ENCODE results near the gene KCNQ2. TPM values are rescaled to one million over a fixed set of nuclear protein-coding genes. Genes with fewer than 3 reads are reported as not detected.

KCNQ2 gene
- total RNA-seq, 4 donors from 2014 or later: 0.76 TPM; not detected in 3

DNA sequence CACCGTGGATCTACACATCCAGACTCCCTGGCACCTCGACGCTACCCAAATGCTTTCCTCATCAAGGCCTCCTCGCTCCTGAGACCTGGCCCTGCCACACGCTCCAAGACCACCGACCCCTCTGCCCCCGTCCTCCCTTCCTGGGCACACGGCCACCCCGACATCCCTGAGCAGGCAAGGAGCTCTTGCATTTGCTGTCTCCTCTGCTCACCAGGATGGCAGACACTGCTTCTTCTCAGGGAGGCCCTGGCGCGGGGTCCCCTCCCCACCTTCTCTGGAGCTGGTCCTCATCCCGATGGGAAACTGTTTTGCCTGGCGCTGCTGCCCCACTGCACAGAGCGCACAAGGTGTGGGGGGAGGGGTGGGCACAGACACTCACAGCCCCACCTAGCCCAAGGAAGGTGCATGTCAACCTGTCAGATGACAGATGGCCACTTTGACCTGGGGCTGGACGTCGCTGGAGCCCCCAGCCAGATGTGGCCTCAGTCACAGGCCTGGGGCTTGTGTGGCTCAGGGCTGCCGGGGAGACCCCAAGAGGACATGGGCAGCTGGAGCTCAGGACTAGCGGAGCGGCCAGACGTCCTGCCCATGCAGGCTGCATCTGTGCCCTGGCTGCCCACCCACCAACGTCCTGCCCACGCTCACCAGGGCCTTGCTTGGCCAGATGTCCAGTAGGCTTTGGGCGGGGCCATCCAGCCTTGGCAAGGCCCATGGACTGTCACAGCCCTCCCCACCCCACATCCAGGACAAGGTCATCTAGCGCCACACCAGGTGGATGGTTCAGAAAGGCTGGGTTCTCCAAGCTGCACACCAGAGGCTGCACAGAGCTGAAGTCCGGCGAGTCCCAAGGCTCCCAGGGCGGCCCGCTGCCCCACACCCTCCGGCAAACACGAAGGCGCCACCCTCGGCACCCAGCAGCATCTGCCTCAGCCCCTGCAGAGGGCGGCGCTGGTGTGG lies 6.2 kb upstream of the KCNQ2 start:
- 87% methylated on average over 15 of the region's 34 CpGs for WGBS
- TF ChIP-seq POLR2AphosphoS5 (IDR thresholded peaks at IDR 0.05) (no peak), EP300 (IDR thresholded peaks at IDR 0.05) (no peak), CTCF (IDR thresholded peaks at IDR 0.05) (no peak), POLR2A (IDR thresholded peaks at IDR 0.05) (no peak)

DNA sequence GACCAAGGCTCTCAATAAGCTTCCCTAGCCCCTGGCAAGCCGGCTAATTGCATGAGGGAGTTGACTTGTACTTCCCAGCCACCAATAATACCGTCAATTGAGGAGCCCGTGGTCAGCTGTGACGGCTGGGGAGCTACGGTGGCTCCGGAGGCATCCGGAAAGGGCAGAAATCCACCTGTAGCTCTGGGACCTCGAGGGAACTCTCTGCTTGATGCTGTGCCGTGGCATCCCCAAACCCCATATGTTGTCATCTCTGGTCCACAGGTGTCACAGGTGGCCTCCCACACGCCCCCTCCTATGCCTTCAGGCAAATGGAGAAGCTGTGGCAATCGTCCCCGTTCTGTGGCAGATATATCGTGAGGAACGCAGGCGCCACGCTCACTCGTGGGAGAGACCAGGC lies 5.5 kb upstream of the KCNQ2 start:
- Histone ChIP-seq H3K27me3 (peaks cover 97% of the 10 kb centered on the region), H3K27ac (no peak overlapping the region), H3K4me1 (peaks cover 3% of the 10 kb centered on the region), H3K36me3 (no peaks in the 10 kb centered on the region), H3K9me3 (no peaks in the 10 kb centered on the region), H3K4me3 (no peak overlapping the region)
- TF ChIP-seq POLR2A (IDR thresholded peaks at IDR 0.05): no peak
- no peak for TF ChIP-seq EP300 (IDR thresholded peaks at IDR 0.05)
- TF ChIP-seq CTCF (IDR thresholded peaks at IDR 0.05): no peak
- no peak for TF ChIP-seq POLR2AphosphoS5 (IDR thresholded peaks at IDR 0.05)
- WGBS: 31% methylated on average over 8 of the region's 17 CpGs
- no peak for DNase-seq (ENCODE audit: low spot score in 2 of 2)

More for the DNA sequence above, 6.2 kb upstream of the KCNQ2 start:
- H3K27ac ChIP-seq: no peak overlapping the region
- H3K4me1 ChIP-seq: peaks cover 3% of the 10 kb centered on the region
- DNase-seq (ENCODE audit: low spot score in 2 of 2): no peak
- H3K4me3 ChIP-seq: no peak overlapping the region
- H3K27me3 ChIP-seq: peaks cover 97% of the 10 kb centered on the region
- no peaks in the 10 kb centered on the region for H3K9me3 ChIP-seq
- no peaks in the 10 kb centered on the region for H3K36me3 ChIP-seq

- no peak for DNase-seq (ENCODE audit: low spot score in 2 of 2)
- Histone ChIP-seq H3K27ac (no peak overlapping the region), H3K27me3 (peaks cover 97% of the 10 kb centered on the region), H3K4me1 (peaks cover 5% of the 10 kb centered on the region), H3K4me3 (no peak overlapping the region), H3K36me3 (no peaks in the 10 kb centered on the region), H3K9me3 (no peaks in the 10 kb centered on the region)
- 25% methylated on average over 19 of the region's 21 CpGs for WGBS
- TF ChIP-seq POLR2A (IDR thresholded peaks at IDR 0.05) (no peak), CTCF (IDR thresholded peaks at IDR 0.05) (no peak), POLR2AphosphoS5 (IDR thresholded peaks at IDR 0.05) (no peak), EP300 (IDR thresholded peaks at IDR 0.05) (no peak)
These were observed 4.7 kb upstream of the KCNQ2 start for GRCh38 chr20:63477061-63477616.

DNA sequence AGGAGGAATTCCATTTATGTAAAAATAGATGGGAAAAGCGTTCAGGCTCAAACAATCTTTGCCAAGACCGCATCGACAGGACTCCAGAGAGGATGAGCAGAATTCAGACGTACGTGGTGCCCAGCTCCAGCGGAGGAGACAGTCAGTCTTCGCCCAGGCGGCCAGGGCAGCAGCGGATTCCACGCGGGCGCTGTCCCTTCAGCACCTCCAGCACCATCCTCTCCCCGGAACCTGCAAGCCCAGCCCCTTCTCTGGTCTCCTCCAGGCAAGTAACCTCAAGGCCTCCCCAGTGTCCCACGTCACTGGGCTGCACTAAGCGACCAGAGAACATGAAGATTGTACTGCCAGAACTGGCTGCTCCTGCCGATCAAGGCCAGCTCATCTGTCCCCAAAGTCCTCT lies 2.8 kb upstream of the KCNQ2 start:
- no peaks in the 10 kb centered on the region for H3K36me3 ChIP-seq
- H3K9me3 ChIP-seq: no peaks in the 10 kb centered on the region
- H3K27ac ChIP-seq: no peak overlapping the region
- H3K4me3 ChIP-seq: no peak overlapping the region
- 16% methylated on average over 16 of the region's 16 CpGs for WGBS
- peaks cover 97% of the 10 kb centered on the region for H3K27me3 ChIP-seq
- DNase-seq (ENCODE audit: low spot score in 2 of 2): no peak
- TF ChIP-seq POLR2A (IDR thresholded peaks at IDR 0.05) (no peak), EP300 (IDR thresholded peaks at IDR 0.05) (no peak), CTCF (IDR thresholded peaks at IDR 0.05) (no peak), POLR2AphosphoS5 (IDR thresholded peaks at IDR 0.05) (no peak)
- peaks cover 15% of the 10 kb centered on the region for H3K4me1 ChIP-seq
